Activated CD4-positive, alpha-beta T cell treated with anti-CD3 and anti-CD28 coated beads, Interleukin-2, amount 50 U/mL, for 48 hours (primary cell): ENCODE results near the gene BICD2.

Experiments used
- DNase-seq, 2 experiments: peaks; one replicate each; pipeline ENCODE4 v3.0.0-alpha.2; 2020

Gene BICD2

DNA sequence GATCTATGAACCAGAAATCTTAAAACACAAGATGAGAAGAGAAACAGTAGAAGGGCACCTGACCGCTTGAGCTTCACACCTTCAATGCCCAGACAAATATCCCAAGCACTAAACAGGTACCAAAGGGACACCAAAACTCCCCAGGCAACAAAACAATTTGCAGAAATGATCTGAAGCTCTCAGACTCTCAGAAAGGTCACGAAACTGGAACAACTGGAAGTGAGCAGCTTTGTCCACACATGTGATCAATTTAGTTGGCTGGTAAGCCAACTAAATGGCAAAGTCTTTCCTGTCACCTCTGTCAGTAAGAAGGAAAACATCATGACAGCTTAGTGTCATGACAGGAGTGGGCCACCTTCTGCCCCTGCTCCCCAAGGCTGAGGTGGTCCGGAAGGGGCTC lies 98.8 kb downstream of the BICD2 start:
- no peak for DNase-seq

DNA sequence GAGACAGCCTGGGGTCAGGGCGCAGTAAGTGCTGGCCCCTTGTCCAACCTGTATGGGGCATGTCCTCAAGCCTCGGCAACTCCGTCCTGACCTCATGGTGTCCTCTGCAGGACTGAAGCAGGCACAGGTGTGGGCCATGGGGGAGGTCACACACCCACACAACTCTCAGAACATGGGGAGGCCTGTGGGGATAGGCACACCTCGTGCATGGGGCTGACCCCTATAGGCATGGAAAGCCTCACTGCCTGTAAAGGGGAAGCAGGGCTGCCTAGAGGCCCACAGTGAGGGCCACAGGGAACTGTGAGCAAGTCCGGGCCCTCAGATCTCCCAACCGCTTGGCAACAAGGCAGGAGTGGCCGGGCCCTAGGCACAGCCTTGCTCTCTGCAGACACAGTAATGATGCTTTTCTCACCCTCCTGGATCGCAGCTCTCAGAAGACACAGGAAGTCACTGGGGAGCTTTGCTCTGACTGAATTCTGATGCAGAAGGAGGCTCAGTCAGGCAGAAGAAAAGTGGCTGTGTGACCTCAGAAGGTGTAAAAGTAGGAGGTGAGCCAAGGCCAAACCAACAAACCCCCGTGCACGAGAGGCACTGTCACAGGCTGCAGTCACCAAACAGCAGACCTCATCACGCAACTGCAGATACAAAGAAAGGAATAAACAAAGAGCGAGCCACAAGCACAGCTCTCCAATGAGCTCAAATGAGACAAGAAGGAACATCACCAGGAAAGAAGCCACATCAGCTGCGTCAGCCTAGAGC lies 100.1 kb downstream of the BICD2 start:
- DNase-seq = peak in 1 of 2 experiments; percentile 14

DNA sequence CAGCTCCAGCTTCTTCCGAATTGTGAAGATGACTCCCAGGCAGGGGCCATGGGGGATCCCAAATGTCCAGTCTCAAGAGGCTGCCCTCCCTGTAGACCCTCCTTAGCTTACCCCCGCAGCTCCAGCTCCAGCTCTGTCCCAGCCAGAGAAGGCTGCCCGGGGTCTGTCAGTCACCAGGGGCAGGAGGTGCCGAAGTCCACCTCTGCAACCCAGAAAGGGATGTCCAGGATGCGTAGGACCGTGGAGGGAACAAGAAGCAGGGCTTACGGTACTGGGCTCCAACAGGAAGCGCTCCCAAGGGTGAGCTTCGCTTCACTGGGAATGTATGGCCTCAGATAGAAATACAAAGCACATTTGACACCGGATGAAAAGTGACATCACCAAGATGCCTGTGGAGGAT lies 100.7 kb downstream of the BICD2 start:
- DNase-seq = no peak

GRCh38 chr9:92663126-92663525 lies 101.5 kb downstream of the BICD2 start:
- DNase-seq = no peak

GRCh38 chr9:92661743-92662142 lies 102.9 kb downstream of the BICD2 start:
- no peak for DNase-seq
